Heart right ventricle (tissue), 16 donors: Measurements from ENCODE around the gene CCDC137. TPM values are rescaled to one million over a fixed set of nuclear protein-coding genes. Genes with fewer than 3 reads are reported as not detected.
A peak's percentile ranks its signal among the peaks of the same experiment; 100 is the strongest.

Experiments
- ATAC-seq, 8 donors: fragments of 200-7000 bp; cut with Tn5 transposase; one replicate each; pipeline ENCODE4 v1.9.1; 2020; ENCODE audit warnings: mild to moderate bottlenecking in 8 of 8, moderate library complexity in 8 of 8, moderate number of reproducible peaks in 1 of 8
- DNase-seq, 2 donors: peaks; one replicate each; pipeline ENCODE4 v3.0.0-alpha.2; 2020
- H3K27ac ChIP-seq, 10 donors: fragments of 200-600 bp; sonication (generic) in 2 of 10; one replicate each; pipeline versions ENCODE4 v1.5.0 to v1.8.0; 2020 to 2022; ENCODE audit warnings: mild to moderate bottlenecking in 3 of 10
- H3K27me3 ChIP-seq, 7 donors: fragments of 200-600 bp; one replicate each; pipeline ENCODE4 v1.8.0; 2021 to 2022; ENCODE audit warnings: mild to moderate bottlenecking in 2 of 7
- H3K36me3 ChIP-seq, 9 donors: fragments of 200-600 bp; sonication (generic) in 1 of 9; one replicate each; pipeline versions ENCODE4 v1.5.0 to v1.8.0; 2020 to 2022; ENCODE audit warnings: mild to moderate bottlenecking in 2 of 9
- H3K4me1 ChIP-seq, 9 donors: fragments of 200-600 bp; sonication (generic) in 1 of 9; one replicate each; pipeline versions ENCODE4 v1.5.0 to v1.8.0; 2020 to 2022; ENCODE audit warnings: mild to moderate bottlenecking in 4 of 9
- H3K4me3 ChIP-seq, 10 donors: fragments of 200-600 bp; sonication (generic) in 2 of 10; one replicate each; pipeline versions ENCODE4 v1.5.0 to v1.8.0; 2020 to 2022; ENCODE audit warnings: mild to moderate bottlenecking in 7 of 10, moderate library complexity in 2 of 10
- H3K9me3 ChIP-seq, 11 donors: fragments of 200-600 bp in 10 of 11; sonication (generic) in 2 of 11; one replicate each; pipeline versions ENCODE4 v1.5.0 to v1.8.0; 2013 to 2022; ENCODE audit warnings: mild to moderate bottlenecking in 2 of 11, control low read depth in 1 of 11, moderate library complexity in 1 of 11
- CTCF ChIP-seq, 9 donors: fragments of 200-600 bp; sonication (generic) in 2 of 9; IDR thresholded peaks; one replicate each; pipeline versions ENCODE4 v1.5.0 to v1.8.0; 2021 to 2022; ENCODE audit warnings: antibody characterized with exemption in 9 of 9, mild to moderate bottlenecking in 5 of 9, moderate library complexity in 1 of 9
- WGBS, 2 donors: extraction: QIAGEN DNeasy Blood & Tissue Kit; methylation state at CpG; one replicate each; pipeline ENCODE4 v1.1.7; 2013; ENCODE audit warnings: inconsistent platforms in 1 of 2; 5-methylcytosine and 5-hydroxymethylcytosine counted together
- intact Hi-C, 10 donors: fragments of 100-400 bp; cut with DNase I; formaldehyde crosslinking; loops; one replicate each; pipeline versions ENCODE4 v1.11.1 to v1.14.2; 2022
- polyA plus RNA-seq, 2 donors: library from polyadenylated mRNA; stranded (reverse); fragments of 200-250 nt; gene quantifications; one replicate each; pipeline ENCODE4 v1.2.3, GENCODE V29; 2013
- total RNA-seq, 10 donors: library from RNA; stranded (reverse); fragmentation: NEBNext Ultra II Directional in 3 of 10; extraction: Animal tissue kit (Norgen Biotek cat#: 25700) in 3 of 10; gene quantifications; one replicate each; pipeline versions ENCODE4 v1.2.1 to v1.2.4, GENCODE V29; 2021 to 2023
- donor health status: Arrhythmogenic right ventricular cardiomyopathy.
- donor health status: ischemic (EF 13 %, LVEDD 7.1; RV severe dilation, severe dysfunction).
- donor health status: healthy with polysubstance abuse.
- donor health status: DM: no; HTN: yes; CAD: no.
- donor health status: DM: no; HTN: no; CAD: no.
- donor health status: ischemic (EF 25% LVEDD 6.9; RV normal size, moderate dysfunction).
- donor health status: ischemic (EF 25% LVEDD 5.7; RV mildly dilated, moderate dysfunction).
- donor health status: healthy.
- donor health status: DM: yes; HTN: yes; CAD: no.
- donor health status: Ischemic cardiomyopathy.
- donor health status: ischemic (EF 35%, LVEDD 5.7; RV mildly dilated, moderate dysfunction).
- donor health status: nonischemic (EF 11% LVEDD 7.7; RV severe dilation, severe dysfunction).
- donor health status: DM: yes; HTN: yes; CAD: no.
- donor health status: PGD.
- donor health status: ischemic (EF 29% LVEDD 5.4; RV normal size, mild dysfunction).
- donor health status: nonischemic (EF 23%, LVEDD 6.1; RV moderate dilation, normal function).

Gene CCDC137
- total and polyA plus RNA-seq, 12 donors, result 3.4 to 14.4 (median 5.5) TPM

- H3K36me3 ChIP-seq, result peaks cover 0 to 46% (median 19%) of the 10 kb centered on the region in 9 donors
- intact Hi-C loops, result loop anchor here in 1 of 10 donors (1.0 kb wide), 1 partner anchor 17 kb away; the partner anchor contains the start of genes CCDC137 and OXLD1
Measured at GRCh38 chr17:81683208-81683583, 16.7 kb downstream of the CCDC137 start.

GRCh38 chr17:81683584-81684441 lies 17.3 kb downstream of the CCDC137 start, which contains the start of the genes ARL16 and HGS:
Gene ARL16 (minus strand): TSS chr17:81683797. CDS start chr17:81683753, 44 bp downstream.
Gene HGS (plus strand): TSS chr17:81684011. CDS start chr17:81684067, 56 bp downstream.
- intact Hi-C loops, result loop anchor here in 1 of 10 donors (1.0 kb wide), 1 partner anchor 18 kb away; the partner anchor contains the start of genes CCDC137 and OXLD1
- 0 to 1% methylated on average over 97 to 112 of the region's 112 CpGs for WGBS, 2 donors
- DNase-seq (peak; percentile 98), ATAC-seq (peak; percentile 95 to 99 (median 99))
- H3K4me1 ChIP-seq, result peaks cover 15 to 57% (median 32%) of the 10 kb centered on the region in 9 donors
- H3K4me3 ChIP-seq, result peak within 1 kb of the TSS; percentile 71 to 100 (median 95)
- no peak for TF ChIP-seq CTCF (IDR thresholded peaks at IDR 0.05)
- peaks cover 0 to 52% (median 25%) of the 10 kb centered on the region in 9 donors for H3K36me3 ChIP-seq
- H3K27me3 ChIP-seq, result no peaks in the 10 kb centered on the region
- H3K9me3 ChIP-seq, result no peaks in the 10 kb centered on the region
- peak within 1 kb of the TSS in 9 of 10 donors; percentile 74 to 96 (median 91) for H3K27ac ChIP-seq

More at GRCh38 chr17:81683208-81683583, 16.7 kb downstream of the CCDC137 start:
- peak overlapping the region; percentile 64 to 100 (median 95) for H3K4me3 ChIP-seq
- TF ChIP-seq CTCF (IDR thresholded peaks at IDR 0.05), result no peak
- ATAC-seq (peak in 7 of 8 donors; percentile 2 to 29 (median 16)), DNase-seq (no peak)
- H3K27me3 ChIP-seq, result no peaks in the 10 kb centered on the region
- H3K27ac ChIP-seq, result peak overlapping the region in 9 of 10 donors; percentile 56 to 96 (median 91)
- peaks cover 15 to 57% (median 32%) of the 10 kb centered on the region in 9 donors for H3K4me1 ChIP-seq
- no peaks in the 10 kb centered on the region for H3K9me3 ChIP-seq
- 0 to 1% methylated on average over 37 of the region's 37 CpGs for WGBS, 2 donors

GRCh38 chr17:81684442-81684911 lies 17.9 kb downstream of the CCDC137 start:
- WGBS, 2 donors, result 2 to 6% methylated on average over 16 of the region's 16 CpGs
- intact Hi-C loops, result no loop called here
- Histone ChIP-seq H3K36me3 (peaks cover 0 to 59% (median 31%) of the 10 kb centered on the region in 9 donors), H3K9me3 (no peaks in the 10 kb centered on the region), H3K27ac (peak overlapping the region in 9 of 10 donors; percentile 74 to 96 (median 91)), H3K4me1 (peaks cover 15 to 55% (median 32%) of the 10 kb centered on the region in 9 donors), H3K4me3 (peak overlapping the region; percentile 71 to 100 (median 95)), H3K27me3 (no peaks in the 10 kb centered on the region)
- ATAC-seq, result peak in 1 of 8 donors; percentile 39
- DNase-seq, result no peak
- no peak for TF ChIP-seq CTCF (IDR thresholded peaks at IDR 0.05)

- ATAC-seq (no peak), DNase-seq (no peak)
- TF ChIP-seq CTCF (IDR thresholded peaks at IDR 0.05), result no peak
- WGBS, 2 donors, result 76 to 82% methylated on average over 12 of the region's 12 CpGs
- Histone ChIP-seq H3K4me3 (peak overlapping the region in 9 of 10 donors; percentile 71 to 100 (median 95)), H3K27me3 (no peaks in the 10 kb centered on the region), H3K36me3 (peaks cover 0 to 64% (median 37%) of the 10 kb centered on the region in 9 donors), H3K9me3 (no peaks in the 10 kb centered on the region), H3K4me1 (peaks cover 15 to 49% (median 32%) of the 10 kb centered on the region in 9 donors), H3K27ac (peak overlapping the region in 4 of 10 donors; percentile 87 to 96 (median 91))
- intact Hi-C loops, result no loop called here
Measured at GRCh38 chr17:81685108-81685507, 18.6 kb downstream of the CCDC137 start.
